Osteoblast (primary cell): Measurements from ENCODE around the gene TRAK1. TPM values are rescaled to one million over a fixed set of nuclear protein-coding genes. Genes with fewer than 3 reads are reported as not detected.

Experiments used
- DNase-seq: peaks from one replicate; pipeline ENCODE4 v3.0.0; 2011; ENCODE audit warnings: low spot score, mixed read lengths; ENCODE audit not compliant: insufficient read length; ENCODE audit errors: missing footprints
- H2AFZ ChIP-seq: 2 replicates; pipeline ENCODE4 v1.6.0; 2011; ENCODE audit warnings: mild to moderate bottlenecking, low read length
- H3K27ac ChIP-seq: 2 replicates; pipeline ENCODE4 v1.5.1; 2011; ENCODE audit warnings: mild to moderate bottlenecking, low read depth, low read length, moderate library complexity
- H3K27me3 ChIP-seq: 2 replicates; pipeline ENCODE4 v1.6.0; 2012; ENCODE audit warnings: mild to moderate bottlenecking, control low read depth, inconsistent platforms, low read length, moderate library complexity; ENCODE audit not compliant: insufficient read depth
- H3K36me3 ChIP-seq: 2 replicates; pipeline ENCODE4 v1.5.1; 2011; ENCODE audit warnings: mild to moderate bottlenecking, low read length, control low read depth, moderate library complexity; ENCODE audit not compliant: insufficient read depth
- H3K4me1 ChIP-seq: 2 replicates; pipeline ENCODE4 v1.5.1; 2011; ENCODE audit warnings: mild to moderate bottlenecking, low read length, control low read depth, moderate library complexity; ENCODE audit not compliant: insufficient read depth
- H3K4me2 ChIP-seq: 2 replicates; pipeline ENCODE4 v1.6.0; 2011; ENCODE audit warnings: mild to moderate bottlenecking, low read length; ENCODE audit not compliant: insufficient read depth
- H3K4me3 ChIP-seq: fragments of 200-600 bp; sonication (generic); 3 replicates; pipeline ENCODE4 v1.5.1; 2012; ENCODE audit warnings: mild to moderate bottlenecking, low read length, inconsistent platforms; ENCODE audit not compliant: insufficient read depth
- H3K79me2 ChIP-seq: 2 replicates; pipeline ENCODE4 v1.6.0; 2012; ENCODE audit warnings: mild to moderate bottlenecking, low read length, control low read depth, inconsistent platforms; ENCODE audit not compliant: insufficient read depth
- H3K9me3 ChIP-seq: 2 replicates; pipeline ENCODE4 v1.5.1; 2011; ENCODE audit warnings: low read depth, low read length, control low read depth
- H4K20me1 ChIP-seq: 2 replicates; pipeline ENCODE4 v1.6.0; 2012; ENCODE audit warnings: mild to moderate bottlenecking, low read length, control low read depth; ENCODE audit not compliant: insufficient read depth
- total RNA-seq: library from RNA; depleted of rRNA; stranded (reverse); fragments of >200 nt; gene quantifications from 2 replicates; pipeline ENCODE4 v1.2.3, GENCODE V29; 2012
- TF ChIP-seq, protein P1 (sequence below): IDR thresholded peaks from 2 replicates; pipeline ENCODE4 v1.5.1; 2011; ENCODE audit warnings: mild to moderate bottlenecking, low read depth, low read length, moderate library complexity; ENCODE audit errors: extremely low read depth

Gene TRAK1
- total RNA-seq, 1 donor = 60.4 TPM

DNA sequence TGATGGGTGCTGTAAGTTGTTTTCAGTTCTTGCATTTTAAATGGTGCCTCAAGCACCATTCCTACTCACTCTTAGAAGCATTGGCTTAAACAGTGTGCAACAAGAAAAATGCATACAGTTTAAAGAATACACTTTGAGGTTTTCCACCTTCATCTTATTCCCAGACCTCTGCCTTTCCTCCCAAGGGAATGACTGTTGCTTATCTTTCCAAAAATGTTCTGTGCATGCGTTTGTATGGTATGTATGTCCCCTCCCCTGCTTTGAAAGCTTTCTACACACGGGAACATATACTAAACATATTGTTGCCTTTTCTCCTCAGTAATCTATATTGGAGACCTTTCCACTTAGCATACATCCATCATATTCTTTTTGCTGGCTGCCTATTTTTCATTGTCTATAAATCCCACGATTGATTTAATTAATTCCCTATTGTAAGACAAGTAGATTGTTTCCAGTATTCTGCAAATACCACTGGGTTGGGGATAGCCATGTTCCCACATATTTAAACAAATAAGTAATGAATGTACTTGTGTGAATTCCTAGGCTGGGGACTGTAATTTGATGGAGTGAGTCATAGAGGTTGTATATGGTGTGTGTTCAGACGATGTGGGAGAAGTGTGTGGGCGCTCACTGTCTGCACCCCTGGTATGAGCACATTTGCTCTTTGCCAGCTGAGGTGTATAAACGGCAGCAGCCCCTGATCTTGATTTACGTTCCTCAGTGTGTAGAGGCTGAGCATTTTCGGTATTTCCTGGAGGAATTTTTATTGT lies 5.8 kb downstream of the TRAK1 start:
- Histone ChIP-seq H3K4me2 (peak overlapping the region; percentile 58), H3K27ac (peak overlapping the region; percentile 56), H3K4me1 (peaks cover 38% of the 10 kb centered on the region), H3K4me3 (no peak overlapping the region), H3K27me3 (no peaks in the 10 kb centered on the region), H3K79me2 (peaks cover 47% of the 10 kb centered on the region), H3K36me3 (peaks cover 7% of the 10 kb centered on the region), H2AFZ (no peak overlapping the region), H3K9me3 (no peaks in the 10 kb centered on the region), H4K20me1 (no peaks in the 10 kb centered on the region)
- TF ChIP-seq, protein P1, sequence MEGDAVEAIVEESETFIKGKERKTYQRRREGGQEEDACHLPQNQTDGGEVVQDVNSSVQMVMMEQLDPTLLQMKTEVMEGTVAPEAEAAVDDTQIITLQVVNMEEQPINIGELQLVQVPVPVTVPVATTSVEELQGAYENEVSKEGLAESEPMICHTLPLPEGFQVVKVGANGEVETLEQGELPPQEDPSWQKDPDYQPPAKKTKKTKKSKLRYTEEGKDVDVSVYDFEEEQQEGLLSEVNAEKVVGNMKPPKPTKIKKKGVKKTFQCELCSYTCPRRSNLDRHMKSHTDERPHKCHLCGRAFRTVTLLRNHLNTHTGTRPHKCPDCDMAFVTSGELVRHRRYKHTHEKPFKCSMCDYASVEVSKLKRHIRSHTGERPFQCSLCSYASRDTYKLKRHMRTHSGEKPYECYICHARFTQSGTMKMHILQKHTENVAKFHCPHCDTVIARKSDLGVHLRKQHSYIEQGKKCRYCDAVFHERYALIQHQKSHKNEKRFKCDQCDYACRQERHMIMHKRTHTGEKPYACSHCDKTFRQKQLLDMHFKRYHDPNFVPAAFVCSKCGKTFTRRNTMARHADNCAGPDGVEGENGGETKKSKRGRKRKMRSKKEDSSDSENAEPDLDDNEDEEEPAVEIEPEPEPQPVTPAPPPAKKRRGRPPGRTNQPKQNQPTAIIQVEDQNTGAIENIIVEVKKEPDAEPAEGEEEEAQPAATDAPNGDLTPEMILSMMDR = no peak
- peak; percentile 73 for DNase-seq

DNA sequence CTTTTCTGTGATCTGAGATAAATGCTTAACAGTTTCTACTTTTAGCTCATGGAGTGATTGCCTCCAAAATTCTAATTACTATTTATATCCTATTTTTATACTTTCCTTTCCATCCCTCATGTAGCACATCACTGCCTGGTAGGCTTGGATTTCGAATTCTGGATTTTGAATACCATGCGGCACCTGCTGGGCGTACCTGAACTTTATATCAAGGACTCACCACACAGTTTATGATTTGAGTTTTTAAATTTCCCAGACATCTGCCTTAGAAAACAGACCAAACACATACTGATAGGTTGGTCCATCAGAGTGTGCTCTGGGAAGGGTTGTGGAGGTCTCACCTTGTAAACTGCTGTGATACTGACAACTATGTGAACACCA lies 6.4 kb downstream of the TRAK1 start:
- peaks cover 47% of the 10 kb centered on the region for H3K79me2 ChIP-seq
- H3K36me3 ChIP-seq = peaks cover 7% of the 10 kb centered on the region
- DNase-seq = no peak
- no peak overlapping the region for H2AFZ ChIP-seq
- H3K4me1 ChIP-seq = peaks cover 33% of the 10 kb centered on the region
- no peaks in the 10 kb centered on the region for H4K20me1 ChIP-seq
- H3K27me3 ChIP-seq = no peaks in the 10 kb centered on the region
- no peaks in the 10 kb centered on the region for H3K9me3 ChIP-seq
- H3K27ac ChIP-seq = peak overlapping the region; percentile 56
- H3K4me3 ChIP-seq = no peak overlapping the region
- H3K4me2 ChIP-seq = peak overlapping the region; percentile 58
- TF ChIP-seq, protein P1 = no peak

DNA sequence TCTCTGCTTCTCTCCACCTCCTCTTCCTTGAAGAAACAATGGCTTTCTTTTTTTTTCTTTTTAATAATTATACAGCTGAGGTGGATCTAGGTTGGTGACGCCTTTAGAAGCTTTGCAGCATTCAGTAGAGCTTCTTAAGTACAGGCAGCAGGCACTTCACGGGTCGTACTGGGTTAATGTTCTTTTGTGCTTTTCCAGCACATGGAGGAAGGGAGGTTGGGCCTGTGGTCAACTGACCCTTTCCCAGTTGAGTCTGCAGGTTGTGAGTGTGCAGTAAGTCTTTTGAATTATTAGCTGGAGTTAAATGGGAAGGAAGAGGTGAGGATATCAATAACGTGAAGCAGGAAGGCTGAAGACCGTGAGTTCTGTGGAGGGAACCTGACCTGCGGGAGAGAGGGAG lies 7.0 kb downstream of the TRAK1 start:
- peaks cover 50% of the 10 kb centered on the region for H3K79me2 ChIP-seq
- H3K27ac ChIP-seq = peak overlapping the region; percentile 56
- no peak overlapping the region for H3K4me2 ChIP-seq
- no peaks in the 10 kb centered on the region for H4K20me1 ChIP-seq
- H2AFZ ChIP-seq = no peak overlapping the region
- DNase-seq = no peak
- H3K4me1 ChIP-seq = peaks cover 33% of the 10 kb centered on the region
- no peaks in the 10 kb centered on the region for H3K27me3 ChIP-seq
- H3K9me3 ChIP-seq = no peaks in the 10 kb centered on the region
- H3K36me3 ChIP-seq = peaks cover 7% of the 10 kb centered on the region
- TF ChIP-seq, protein P1 = no peak
- no peak overlapping the region for H3K4me3 ChIP-seq

DNA sequence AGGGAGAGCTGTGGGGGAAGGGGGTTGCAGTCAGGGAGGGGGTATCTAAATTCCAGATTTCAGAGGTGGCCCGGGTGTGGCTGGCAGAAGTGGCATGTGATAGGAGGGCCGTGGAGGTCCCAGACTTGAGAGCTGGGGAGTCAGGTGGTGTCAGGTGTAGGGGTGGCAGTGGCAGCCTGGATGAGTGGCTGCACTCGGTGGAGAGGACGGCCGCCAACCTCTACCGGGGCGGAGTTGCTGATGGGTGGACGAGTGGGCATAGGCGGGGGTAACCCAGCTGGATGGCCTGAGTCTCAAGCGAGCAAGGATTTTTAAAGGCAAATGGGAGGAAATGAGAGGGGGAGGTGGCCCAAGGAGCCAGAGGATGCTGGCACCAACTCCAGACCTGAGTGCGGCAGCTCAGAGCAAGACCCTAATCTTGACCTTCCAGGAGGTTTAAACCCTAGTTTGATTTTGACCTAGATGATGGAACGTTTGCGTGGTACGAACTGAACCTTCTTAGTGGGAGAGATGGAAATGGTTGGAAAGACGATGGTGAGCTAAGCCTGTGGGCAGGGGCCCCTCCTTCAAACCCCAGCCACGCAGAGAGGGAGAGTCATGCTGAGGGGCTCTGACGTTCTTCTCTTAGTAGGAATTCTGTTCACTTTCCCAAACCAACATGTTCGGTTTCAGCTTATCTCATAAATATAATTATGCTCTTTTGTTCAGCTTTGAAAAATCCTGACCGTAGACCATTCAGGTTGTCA lies 8.0 kb downstream of the TRAK1 start:
- no peak for DNase-seq
- Histone ChIP-seq H2AFZ (no peak overlapping the region), H3K79me2 (peaks cover 54% of the 10 kb centered on the region), H3K4me1 (peaks cover 31% of the 10 kb centered on the region), H3K27me3 (no peaks in the 10 kb centered on the region), H4K20me1 (no peaks in the 10 kb centered on the region), H3K36me3 (peaks cover 11% of the 10 kb centered on the region), H3K4me3 (no peak overlapping the region), H3K9me3 (no peaks in the 10 kb centered on the region), H3K27ac (peak overlapping the region; percentile 36), H3K4me2 (no peak overlapping the region)
- TF ChIP-seq, protein P1 = no peak
